Mesenchymal stem cell (in vitro differentiated cells and primary cell): ENCODE data around the gene CNTLN.

Source experiments
- DNase-seq: peaks from one replicate; pipeline ENCODE4 v3.0.0-alpha.2; 2013
- H2AFZ ChIP-seq: one replicate; pipeline ENCODE4 v1.6.1; 2013; ENCODE audit warnings: low read depth, mild to moderate bottlenecking, control low read depth, inconsistent platforms, low read length, moderate library complexity
- H2AK5ac ChIP-seq: 2 replicates; pipeline ENCODE4 v1.6.1; 2013; ENCODE audit warnings: low read length, moderate library complexity, mild to moderate bottlenecking, inconsistent platforms; ENCODE audit not compliant: severe bottlenecking
- H2BK120ac ChIP-seq: one replicate; pipeline ENCODE4 v1.6.1; 2013; ENCODE audit warnings: low read depth, mild to moderate bottlenecking, inconsistent platforms, low read length, moderate library complexity
- H2BK12ac ChIP-seq, 2 experiments: one replicate each; pipeline ENCODE4 v1.6.1; 2013; ENCODE audit warnings: inconsistent platforms in 2 of 2, low read length in 2 of 2, mild to moderate bottlenecking in 2 of 2, moderate library complexity in 2 of 2, control low read depth in 1 of 2
- H2BK15ac ChIP-seq: one replicate; pipeline ENCODE4 v1.6.1; 2013; ENCODE audit warnings: mild to moderate bottlenecking, low read depth, inconsistent platforms; ENCODE audit not compliant: poor library complexity, severe bottlenecking
- H2BK5ac ChIP-seq: 2 replicates; pipeline ENCODE4 v1.6.1; 2013; ENCODE audit warnings: low read depth, mild to moderate bottlenecking, low read length, control low read depth, inconsistent platforms; ENCODE audit not compliant: poor library complexity, severe bottlenecking
- H3K14ac ChIP-seq, 2 experiments: one replicate each; pipeline ENCODE4 v1.6.1; 2013; ENCODE audit warnings: inconsistent platforms in 2 of 2, low read length in 2 of 2, control low read depth in 1 of 2, mild to moderate bottlenecking in 1 of 2, moderate library complexity in 1 of 2
- H3K18ac ChIP-seq, 2 experiments: one replicate each; pipeline ENCODE4 v1.6.1; 2013; ENCODE audit warnings: inconsistent platforms in 2 of 2, low read length in 2 of 2, control low read depth in 1 of 2, low read depth in 1 of 2, mild to moderate bottlenecking in 1 of 2
- H3K23ac ChIP-seq, 2 experiments: one replicate each; pipeline ENCODE4 v1.6.1; 2013; ENCODE audit warnings: inconsistent platforms in 2 of 2, low read length in 2 of 2, mild to moderate bottlenecking in 2 of 2, moderate library complexity in 2 of 2, control low read depth in 1 of 2
- H3K27ac ChIP-seq: 2 replicates; pipeline ENCODE4 v1.5.1; 2013; ENCODE audit warnings: mild to moderate bottlenecking, moderate library complexity, low read length, control low read depth, inconsistent platforms; ENCODE audit not compliant: poor library complexity, severe bottlenecking
- H3K27me3 ChIP-seq, 2 experiments: 2 replicates each; pipeline versions ENCODE4 v1.6.1 to v1.7.0; 2013; ENCODE audit warnings: low read length in 2 of 2, mild to moderate bottlenecking in 2 of 2, moderate library complexity in 2 of 2, control low read depth in 1 of 2, inconsistent platforms in 1 of 2; ENCODE audit not compliant: control insufficient read depth in 1 of 2, insufficient read depth in 1 of 2
- H3K36me3 ChIP-seq, 2 experiments: 2 replicates each; pipeline versions ENCODE4 v1.6.1 to v1.7.0; 2013; ENCODE audit warnings: low read length in 2 of 2, control low read depth in 1 of 2, inconsistent platforms in 1 of 2, low read depth in 1 of 2, mild to moderate bottlenecking in 1 of 2; ENCODE audit not compliant: insufficient read depth in 2 of 2, control insufficient read depth in 1 of 2
- H3K4ac ChIP-seq, 2 experiments: one replicate each; pipeline ENCODE4 v1.6.1; 2013; ENCODE audit warnings: inconsistent platforms in 2 of 2, low read length in 2 of 2, mild to moderate bottlenecking in 2 of 2, moderate library complexity in 2 of 2, control low read depth in 1 of 2, low read depth in 1 of 2
- H3K4me1 ChIP-seq: 2 replicates; pipeline ENCODE4 v1.6.1; 2013; ENCODE audit warnings: low read depth, low read length, control low read depth; ENCODE audit not compliant: control insufficient read depth, insufficient read depth
- H3K4me2 ChIP-seq: 2 replicates; pipeline ENCODE4 v1.6.1; 2013; ENCODE audit warnings: low read length, mild to moderate bottlenecking, inconsistent platforms; ENCODE audit not compliant: poor library complexity, severe bottlenecking
- H3K4me3 ChIP-seq, 2 experiments: 2 replicates each; pipeline versions ENCODE4 v1.5.1 to v1.7.0; 2013; ENCODE audit warnings: low read length in 2 of 2, mild to moderate bottlenecking in 2 of 2, control low read depth in 1 of 2, low read depth in 1 of 2; ENCODE audit not compliant: insufficient read depth in 1 of 2
- H3K79me1 ChIP-seq: replicated peaks from 2 replicates; pipeline ENCODE4 v1.6.1; 2013; ENCODE audit warnings: mild to moderate bottlenecking, control low read depth, low read length, inconsistent platforms; ENCODE audit not compliant: poor library complexity, severe bottlenecking
- H3K9ac ChIP-seq: 2 replicates; pipeline ENCODE4 v1.7.0; 2013; ENCODE audit warnings: mild to moderate bottlenecking, low read length, moderate library complexity
- H3K9me3 ChIP-seq: 2 replicates; pipeline ENCODE4 v1.7.0; 2013; ENCODE audit warnings: mild to moderate bottlenecking, low read length; ENCODE audit not compliant: control insufficient read depth
- H4K8ac ChIP-seq: one replicate; pipeline ENCODE4 v1.6.1; 2013; ENCODE audit warnings: inconsistent platforms, mild to moderate bottlenecking, low read length, moderate library complexity
- H4K91ac ChIP-seq: one replicate; pipeline ENCODE4 v1.6.1; 2013; ENCODE audit warnings: mild to moderate bottlenecking, low read length, inconsistent platforms
- WGBS: methylation state at CpG from one replicate; pipeline ENCODE4 v1.1.7; 2013; ENCODE audit warnings: mixed read lengths; 5-methylcytosine and 5-hydroxymethylcytosine counted together

CNTLN gene

GRCh38 chr9:17509151-17509550 lies 374.3 kb downstream of the CNTLN start:
- Histone ChIP-seq H3K4me3 (no peak overlapping the region), H3K36me3 (no peaks in the 10 kb centered on the region), H2BK12ac (no peak overlapping the region), H2BK120ac (no peak overlapping the region), H2BK15ac (no peak overlapping the region), H3K14ac (no peak overlapping the region), H3K4me2 (no peak overlapping the region), H2BK5ac (no peak overlapping the region), H3K27me3 (no peaks in the 10 kb centered on the region), H2AK5ac (no peak overlapping the region), H3K79me1 (no peaks in the 10 kb centered on the region), H4K91ac (no peak overlapping the region), H4K8ac (no peak overlapping the region), H3K4ac (no peak overlapping the region), H3K18ac (no peak overlapping the region), H3K23ac (no peak overlapping the region), H3K9me3 (no peaks in the 10 kb centered on the region), H3K9ac (no peak overlapping the region), H3K4me1 (no peaks in the 10 kb centered on the region), H2AFZ (no peak overlapping the region), H3K27ac (no peak overlapping the region)
- WGBS: 97% methylated on average over 1 of the region's 1 CpG
- no peak for DNase-seq

- Histone ChIP-seq H4K91ac (no peak overlapping the region), H3K79me1 (no peaks in the 10 kb centered on the region), H2BK5ac (no peak overlapping the region), H3K4me2 (no peak overlapping the region), H3K27ac (no peak overlapping the region), H2AFZ (no peak overlapping the region), H3K27me3 (no peaks in the 10 kb centered on the region), H2AK5ac (no peak overlapping the region), H3K36me3 (no peaks in the 10 kb centered on the region), H3K14ac (no peak overlapping the region), H4K8ac (no peak overlapping the region), H2BK120ac (no peak overlapping the region), H3K4me1 (no peaks in the 10 kb centered on the region), H3K18ac (no peak overlapping the region), H3K9me3 (no peaks in the 10 kb centered on the region), H3K4me3 (no peak overlapping the region), H2BK12ac (no peak overlapping the region), H3K9ac (no peak overlapping the region), H2BK15ac (no peak overlapping the region), H3K23ac (no peak overlapping the region), H3K4ac (no peak overlapping the region)
- no CpG with 5 or more reads among the region's 1 CpG for WGBS
- no peak for DNase-seq
Observed at GRCh38 chr9:17509701-17510100, 374.9 kb downstream of the CNTLN start.

GRCh38 chr9:17519761-17520160 lies 384.9 kb downstream of the CNTLN start:
- Histone ChIP-seq H3K4me3 (peak overlapping the region in 1 of 2 experiments; percentile 36), H3K4me2 (no peak overlapping the region), H2AK5ac (no peak overlapping the region), H3K14ac (no peak overlapping the region), H2BK120ac (no peak overlapping the region), H2BK12ac (no peak overlapping the region), H3K4me1 (no peaks in the 10 kb centered on the region), H3K27ac (no peak overlapping the region), H3K9me3 (no peaks in the 10 kb centered on the region), H2BK15ac (no peak overlapping the region), H4K8ac (no peak overlapping the region), H4K91ac (no peak overlapping the region), H3K36me3 (no peaks in the 10 kb centered on the region), H3K18ac (no peak overlapping the region), H2AFZ (no peak overlapping the region), H2BK5ac (no peak overlapping the region), H3K27me3 (no peaks in the 10 kb centered on the region), H3K79me1 (no peaks in the 10 kb centered on the region), H3K9ac (peak overlapping the region; percentile 31), H3K23ac (no peak overlapping the region), H3K4ac (no peak overlapping the region)
- 52% methylated on average over 3 of the region's 4 CpGs for WGBS
- peak; percentile 1 for DNase-seq

GRCh38 chr9:17520268-17521064 lies 385.6 kb downstream of the CNTLN start:
- H3K23ac ChIP-seq: no peak overlapping the region
- no peak for DNase-seq
- peak overlapping the region in 1 of 2 experiments; percentile 36 for H3K4me3 ChIP-seq
- no peaks in the 10 kb centered on the region for H3K27me3 ChIP-seq
- no peak overlapping the region for H2AK5ac ChIP-seq
- no peaks in the 10 kb centered on the region for H3K9me3 ChIP-seq
- no peak overlapping the region for H3K27ac ChIP-seq
- H2BK120ac ChIP-seq: no peak overlapping the region
- no peak overlapping the region for H2BK5ac ChIP-seq
- 87% methylated on average over 5 of the region's 5 CpGs for WGBS
- peak overlapping the region; percentile 42 for H2AFZ ChIP-seq
- peak overlapping the region; percentile 31 for H3K9ac ChIP-seq
- no peak overlapping the region for H3K18ac ChIP-seq
- H2BK15ac ChIP-seq: no peak overlapping the region
- no peaks in the 10 kb centered on the region for H3K36me3 ChIP-seq
- no peaks in the 10 kb centered on the region for H3K79me1 ChIP-seq
- no peak overlapping the region for H4K91ac ChIP-seq
- no peak overlapping the region for H3K4me2 ChIP-seq
- H3K4ac ChIP-seq: no peak overlapping the region
- H2BK12ac ChIP-seq: no peak overlapping the region
- no peaks in the 10 kb centered on the region for H3K4me1 ChIP-seq
- no peak overlapping the region for H3K14ac ChIP-seq
- no peak overlapping the region for H4K8ac ChIP-seq
